Measurements from ENCODE around the gene MAP3K14. TPM values are rescaled to one million over a fixed set of nuclear protein-coding genes. Genes with fewer than 3 reads are reported as not detected.
A peak's percentile ranks its signal among the peaks of the same experiment; 100 is the strongest.

Gene MAP3K14
- polyA plus RNA-seq, 1 of the 3 experiments (the other 2 are of a cell fraction) = 11.9 TPM

GRCh38 chr17:45277992-45278391, 38.8 kb downstream of the MAP3K14 start:
- ChIA-PET POLR2A (interaction anchor here (1.1 to 1.3 kb wide), 2 partner anchors 34 to 40 kb away, joined by 3 to 4 read pairs; partner anchors contain the start of gene MAP3K14), CTCF (interaction anchor here (0.8 to 4.1 kb wide), 23 partner anchors 9 to 116 kb away, joined by 3 to 51 read pairs (median 5); partner anchors contain the start of genes FMNL1 and MAP3K14)
- Histone ChIP-seq H4K20me1 (ENCODE audit: insufficient read depth) (peaks cover 17% of the 10 kb centered on the region; the same call in 1 of the 2 replicates), H3K9me3 (no peaks in the 10 kb centered on the region), H3K27ac (ENCODE audit: low read depth in 2 of 2, low read length in 1 of 2) (peak overlapping the region; percentile 12 to 63; a peak in 3 of 4 replicates), H3K27me3 (ENCODE audit: insufficient read depth) (no peaks in the 10 kb centered on the region), H2AFZ (ENCODE audit: low read depth) (no peak overlapping the region), H3K79me2 (ENCODE audit: insufficient read depth) (peaks cover 4% of the 10 kb centered on the region; the same call in 1 of the 2 replicates), H3K4me3 (ENCODE audit: low read depth in 2 of 2, low read length in 1 of 2) (no peak overlapping the region), H3K4me1 (ENCODE audit: control insufficient read depth in 1 of 2, insufficient read depth in 2 of 2, low read depth in 1 of 2, low read length in 1 of 2) (peaks cover 6% of the 10 kb centered on the region in 2 experiments; a peak in 2 of 4 replicates), H3K36me3 (replicated peaks in 1 of 2; ENCODE audit: control insufficient read depth in 1 of 2, insufficient read depth in 2 of 2, low read length in 1 of 2) (peaks cover 20 to 41% of the 10 kb centered on the region in 2 experiments), H3K4me2 (no peak overlapping the region), H3K9ac (no peak overlapping the region), H3F3A (replicated peaks; ENCODE audit: insufficient read depth) (peaks cover 34% of the 10 kb centered on the region), H3K9me2 (no peaks in the 10 kb centered on the region)
- no peak for TF ChIP-seq GABPA (IDR thresholded peaks at IDR 0.05; ENCODE audit: low read depth)
- TF ChIP-seq REST (IDR thresholded peaks at IDR 0.05; ENCODE audit: low read depth, low read length) = no peak
- no peak for TF ChIP-seq MAX (IDR thresholded peaks at IDR 0.05; ENCODE audit: low read depth)
- TF ChIP-seq TCF12 (IDR thresholded peaks at IDR 0.05) = no peak
- no peak for TF ChIP-seq RCOR1 (IDR thresholded peaks at IDR 0.05; ENCODE audit: low read length)
- no peak for TF ChIP-seq PBX3 (IDR thresholded peaks at IDR 0.05)
- no peak for TF ChIP-seq NFIC (IDR thresholded peaks at IDR 0.05; ENCODE audit: borderline replicate concordance)
- no peak for TF ChIP-seq FOSL2 (IDR thresholded peaks at IDR 0.05; ENCODE audit: borderline replicate concordance, low read depth)
- TF ChIP-seq NRF1 (IDR thresholded peaks at IDR 0.05; ENCODE audit: low read depth, low read length) = no peak
- TF ChIP-seq EP300 (IDR thresholded peaks at IDR 0.05; ENCODE audit: borderline replicate concordance in 1 of 2, low read depth in 1 of 2, low read length in 1 of 2) = no peak
- DNase-seq = no peak
- WGBS (ENCODE audit: low lambda C conversion rate) = 82% methylated on average over 7 of the region's 7 CpGs

- Histone ChIP-seq H3K27ac (ENCODE audit: low read depth in 2 of 2, low read length in 1 of 2) (peak overlapping the region in 1 of 2 experiments; percentile 63; a peak in 2 of 4 replicates), H3K9me3 (no peaks in the 10 kb centered on the region), H3K4me3 (ENCODE audit: low read depth in 2 of 2, low read length in 1 of 2) (no peak overlapping the region; a peak in 1 of 4 replicates), H4K20me1 (ENCODE audit: insufficient read depth) (peaks cover 17% of the 10 kb centered on the region; the same call in 1 of the 2 replicates), H3F3A (replicated peaks; ENCODE audit: insufficient read depth) (peaks cover 38% of the 10 kb centered on the region), H3K4me2 (no peak overlapping the region; the same call in 1 of the 2 replicates), H3K27me3 (ENCODE audit: insufficient read depth) (no peaks in the 10 kb centered on the region), H3K79me2 (ENCODE audit: insufficient read depth) (peaks cover 4% of the 10 kb centered on the region; the same call in 1 of the 2 replicates), H3K9ac (no peak overlapping the region), H3K9me2 (no peaks in the 10 kb centered on the region), H2AFZ (ENCODE audit: low read depth) (no peak overlapping the region), H3K4me1 (ENCODE audit: control insufficient read depth in 1 of 2, insufficient read depth in 2 of 2, low read depth in 1 of 2, low read length in 1 of 2) (peaks cover 6% of the 10 kb centered on the region in 2 experiments; a peak in 2 of 4 replicates), H3K36me3 (replicated peaks in 1 of 2; ENCODE audit: control insufficient read depth in 1 of 2, insufficient read depth in 2 of 2, low read length in 1 of 2) (peaks cover 16 to 43% of the 10 kb centered on the region in 2 experiments)
- 38% methylated on average over 8 of the region's 16 CpGs for WGBS (ENCODE audit: low lambda C conversion rate)
- DNase-seq = peak; percentile 67
- ChIA-PET POLR2A (interaction anchor here (1.1 to 1.4 kb wide), 3 partner anchors 34 to 107 kb away, joined by 3 to 4 read pairs (median 4); partner anchors contain the start of gene MAP3K14), CTCF (interaction anchor here (0.8 to 4.1 kb wide), 30 partner anchors 10 to 117 kb away, joined by 3 to 51 read pairs (median 4); partner anchors contain the start of genes FMNL1 and MAP3K14)
- no peak for TF ChIP-seq ZBTB33 (IDR thresholded peaks at IDR 0.05; ENCODE audit: borderline replicate concordance, low read depth)
- TF ChIP-seq IRF3 (IDR thresholded peaks at IDR 0.05; ENCODE audit: low read depth, low read length) = no peak
- peak; percentile 71 for TF ChIP-seq CTCF (IDR thresholded peaks at IDR 0.05)
- peak; percentile 85 for TF ChIP-seq SMC3 (IDR thresholded peaks at IDR 0.05; ENCODE audit: low read depth, low read length)
- TF ChIP-seq NFIC (IDR thresholded peaks at IDR 0.05; ENCODE audit: borderline replicate concordance) = peak; percentile 63; the same call in 1 of the 2 replicates
Observed at GRCh38 chr17:45277216-45277849, 39.5 kb downstream of the MAP3K14 start.

Data from SK-N-SH (cell line).